PC-9 (cell line): ENCODE results near the gene LMOD2. TPM values are rescaled to one million over a fixed set of nuclear protein-coding genes. Genes with fewer than 3 reads are reported as not detected.

Experiments
- BruUV-seq: library from RNA; stranded (reverse); fragments of 400-500 nt; replicated peaks from 2 replicates; lab custom pipeline; 2021; lab: Mats Ljungman, UMichigan
- CTCF ChIA-PET: fragments of 300-600 bp; sonication (Branson Sonifier 250); formaldehyde crosslinking; loops from one replicate; lab custom pipeline; 2022; ENCODE audit warnings: antibody characterized with exemption; lab: Charles Lee
- POLR2A ChIA-PET: fragments of 300-600 bp; sonication (Branson Sonifier 250); formaldehyde crosslinking; loops from one replicate; lab custom pipeline; 2022; ENCODE audit warnings: antibody characterized with exemption; ENCODE audit not compliant: unreplicated experiment; lab: Charles Lee
- DNase-seq, 2 experiments: peaks; one replicate each; pipeline versions ENCODE4 v3.0.0 to v3.0.0-alpha.2; 2015 to 2022; ENCODE audit warnings: mixed read lengths in 1 of 2
- H2AFZ ChIP-seq: fragments of 200-600 bp; sonication (generic); 2 replicates; pipeline ENCODE4 v1.8.1; 2017; ENCODE audit warnings: antibody characterized with exemption
- H3F3A ChIP-seq: fragments of 200-600 bp; sonication (generic); 2 replicates; pipeline ENCODE4 v1.8.1; 2017; ENCODE audit warnings: antibody characterized with exemption, mild to moderate bottlenecking, low read depth; ENCODE audit not compliant: insufficient read depth
- H3K27ac ChIP-seq: fragments of 200-600 bp; sonication (generic); 2 replicates; pipeline ENCODE4 v1.6.1; 2016; ENCODE audit warnings: mixed run types
- H3K27me3 ChIP-seq: fragments of 200-600 bp; sonication (generic); 2 replicates; pipeline ENCODE4 v1.6.1; 2016; ENCODE audit warnings: low read depth, mixed run types; ENCODE audit not compliant: insufficient read depth
- H3K36me3 ChIP-seq: fragments of 200-600 bp; sonication (generic); 2 replicates; pipeline ENCODE4 v1.6.1; 2016; ENCODE audit warnings: low read depth, mixed run types
- H3K4me1 ChIP-seq: fragments of 200-600 bp; sonication (generic); replicated peaks from 2 replicates; pipeline ENCODE4 v1.6.1; 2016; ENCODE audit warnings: mixed run types; ENCODE audit not compliant: insufficient read depth
- H3K4me2 ChIP-seq: fragments of 200-600 bp; sonication (generic); 2 replicates; pipeline ENCODE4 v1.6.1; 2017; ENCODE audit warnings: mixed run types
- H3K4me3 ChIP-seq: fragments of 200-600 bp; sonication (generic); 2 replicates; pipeline ENCODE4 v1.6.1; 2016; ENCODE audit warnings: mixed run types
- H3K79me2 ChIP-seq: fragments of 200-600 bp; sonication (generic); 2 replicates; pipeline ENCODE4 v1.6.1; 2017; ENCODE audit warnings: low read depth, mixed run types
- H3K9me2 ChIP-seq: fragments of 200-600 bp; sonication (generic); 2 replicates; pipeline ENCODE4 v1.8.1; 2017; ENCODE audit warnings: mild to moderate bottlenecking; ENCODE audit not compliant: insufficient read depth
- H3K9me3 ChIP-seq: fragments of 200-600 bp; sonication (generic); 2 replicates; pipeline ENCODE4 v1.8.1; 2016; ENCODE audit warnings: low read depth; ENCODE audit not compliant: insufficient read depth
- H4K20me1 ChIP-seq: fragments of 200-600 bp; sonication (generic); 2 replicates; pipeline ENCODE4 v1.8.1; 2017; ENCODE audit not compliant: insufficient read depth
- EZH2 ChIP-seq: fragments of 200-600 bp; sonication (generic); IDR thresholded peaks from 2 replicates; pipeline ENCODE4 v1.8.0; 2017; ENCODE audit warnings: antibody characterized with exemption, low read depth
- intact Hi-C: fragments of 100-400 bp; cut with micrococcal nuclease; formaldehyde crosslinking; loops from one replicate; pipeline ENCODE4 v1.10.0; 2022; ENCODE audit not compliant: unreplicated experiment
- total RNA-seq: library from RNA; stranded (reverse); gene quantifications from 2 replicates; pipeline ENCODE4 v1.2.3, GENCODE V29; 2021
- TF ChIP-seq, protein P1 (sequence below): fragments of 200-600 bp; sonication (generic); conservative IDR thresholded peaks from 2 replicates; pipeline ENCODE4 v1.6.1; 2017; ENCODE audit warnings: mixed run types, antibody characterized with exemption, mild to moderate bottlenecking, moderate library complexity

LMOD2 gene
- total RNA-seq, 1 experiment from 2014 or later, result not detected

DNA sequence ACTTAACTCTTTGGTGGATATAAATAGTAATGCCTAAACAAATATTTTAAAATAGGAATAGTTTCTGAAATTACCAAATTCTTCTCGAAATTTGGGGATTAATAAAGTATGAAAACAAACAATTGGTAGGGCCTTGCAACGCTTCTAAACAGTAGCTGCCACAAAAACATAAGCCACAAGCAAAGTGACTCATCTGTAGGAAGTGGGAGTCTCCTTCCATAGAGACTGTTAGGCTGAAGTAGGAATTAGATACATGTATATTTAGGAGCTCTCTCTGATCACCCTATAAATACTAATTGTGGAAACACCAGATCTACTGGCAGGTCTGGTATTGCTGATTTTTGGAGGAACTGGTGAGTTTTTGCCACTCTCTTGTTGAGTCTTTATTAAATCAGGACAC, 5.7 kb upstream of the LMOD2 start:
- Histone ChIP-seq H3K4me2 (no peak overlapping the region), H3F3A (peaks cover 4% of the 10 kb centered on the region), H3K9me3 (no peaks in the 10 kb centered on the region), H3K4me1 (peaks cover 9% of the 10 kb centered on the region), H3K9me2 (no peaks in the 10 kb centered on the region; the same call in 1 of the 2 replicates), H3K27ac (no peak overlapping the region), H3K4me3 (no peak overlapping the region), H3K36me3 (no peaks in the 10 kb centered on the region), H4K20me1 (no peaks in the 10 kb centered on the region), H3K27me3 (no peaks in the 10 kb centered on the region), H3K79me2 (no peaks in the 10 kb centered on the region), H2AFZ (no peak overlapping the region)
- DNase-seq, result no peak
- intact Hi-C loops, result no loop called here
- ChIA-PET POLR2A (no interaction called here), CTCF (no interaction called here)
- TF ChIP-seq, protein P1, sequence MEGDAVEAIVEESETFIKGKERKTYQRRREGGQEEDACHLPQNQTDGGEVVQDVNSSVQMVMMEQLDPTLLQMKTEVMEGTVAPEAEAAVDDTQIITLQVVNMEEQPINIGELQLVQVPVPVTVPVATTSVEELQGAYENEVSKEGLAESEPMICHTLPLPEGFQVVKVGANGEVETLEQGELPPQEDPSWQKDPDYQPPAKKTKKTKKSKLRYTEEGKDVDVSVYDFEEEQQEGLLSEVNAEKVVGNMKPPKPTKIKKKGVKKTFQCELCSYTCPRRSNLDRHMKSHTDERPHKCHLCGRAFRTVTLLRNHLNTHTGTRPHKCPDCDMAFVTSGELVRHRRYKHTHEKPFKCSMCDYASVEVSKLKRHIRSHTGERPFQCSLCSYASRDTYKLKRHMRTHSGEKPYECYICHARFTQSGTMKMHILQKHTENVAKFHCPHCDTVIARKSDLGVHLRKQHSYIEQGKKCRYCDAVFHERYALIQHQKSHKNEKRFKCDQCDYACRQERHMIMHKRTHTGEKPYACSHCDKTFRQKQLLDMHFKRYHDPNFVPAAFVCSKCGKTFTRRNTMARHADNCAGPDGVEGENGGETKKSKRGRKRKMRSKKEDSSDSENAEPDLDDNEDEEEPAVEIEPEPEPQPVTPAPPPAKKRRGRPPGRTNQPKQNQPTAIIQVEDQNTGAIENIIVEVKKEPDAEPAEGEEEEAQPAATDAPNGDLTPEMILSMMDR, result no peak
- TF ChIP-seq EZH2, result no peak
- no TSS peak for BruUV-seq

DNA sequence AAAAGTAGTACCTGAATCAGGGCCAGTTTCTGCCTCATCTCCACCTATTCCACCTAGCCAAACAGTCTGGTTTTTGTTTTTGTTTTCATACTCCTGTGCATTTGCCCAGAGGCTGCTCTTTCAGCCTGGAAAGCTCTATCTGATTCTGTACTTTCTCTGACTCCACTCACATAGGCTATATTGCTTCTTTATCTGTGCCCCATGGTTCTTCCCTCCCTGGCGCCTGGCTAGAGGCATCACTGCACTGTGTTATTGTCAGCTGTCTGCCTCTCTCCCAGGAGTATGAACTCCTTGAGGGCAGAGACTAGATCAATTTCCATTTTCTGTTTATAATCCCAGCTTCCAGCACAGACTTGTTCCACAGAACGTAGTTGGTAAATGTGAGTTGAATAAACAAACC, 5.1 kb upstream of the LMOD2 start:
- Histone ChIP-seq H3K9me3 (no peaks in the 10 kb centered on the region), H4K20me1 (no peaks in the 10 kb centered on the region), H3K27ac (no peak overlapping the region), H3F3A (peaks cover 4% of the 10 kb centered on the region), H2AFZ (no peak overlapping the region), H3K79me2 (no peaks in the 10 kb centered on the region), H3K4me1 (peaks cover 9% of the 10 kb centered on the region), H3K36me3 (no peaks in the 10 kb centered on the region), H3K27me3 (no peaks in the 10 kb centered on the region), H3K4me2 (no peak overlapping the region), H3K4me3 (no peak overlapping the region), H3K9me2 (no peaks in the 10 kb centered on the region; the same call in 1 of the 2 replicates)
- intact Hi-C loops, result no loop called here
- no TSS peak for BruUV-seq
- POLR2A ChIA-PET, result no interaction called here
- CTCF ChIA-PET, result no interaction called here
- DNase-seq, result no peak
- TF ChIP-seq EZH2, result no peak
- TF ChIP-seq, protein P1, result no peak

- Histone ChIP-seq H3F3A (no peaks in the 10 kb centered on the region), H3K27ac (no peak overlapping the region), H3K9me3 (no peaks in the 10 kb centered on the region), H4K20me1 (no peaks in the 10 kb centered on the region), H3K79me2 (no peaks in the 10 kb centered on the region), H3K27me3 (no peaks in the 10 kb centered on the region), H3K4me2 (no peak overlapping the region), H3K4me1 (peaks cover 2% of the 10 kb centered on the region), H3K9me2 (no peaks in the 10 kb centered on the region; the same call in 1 of the 2 replicates), H2AFZ (no peak overlapping the region), H3K4me3 (no peak overlapping the region), H3K36me3 (no peaks in the 10 kb centered on the region)
- CTCF ChIA-PET, result no interaction called here
- intact Hi-C loops, result no loop called here
- POLR2A ChIA-PET, result no interaction called here
- BruUV-seq, result no TSS peak
- DNase-seq, result no peak
- TF ChIP-seq EZH2, result no peak
- TF ChIP-seq, protein P1, result no peak
Measured at GRCh38 chr7:123652406-123652805, 3.3 kb upstream of the LMOD2 start.
